IPS-18a (cell line): Measurements from ENCODE around the gene FITM1.

Experiments
- H3K27ac ChIP-seq: one replicate; pipeline ENCODE4 v1.5.1; 2013; ENCODE audit warnings: low read length
- H3K27me3 ChIP-seq: one replicate; pipeline ENCODE4 v1.6.1; 2013; ENCODE audit warnings: mild to moderate bottlenecking, low read length; ENCODE audit not compliant: control insufficient read depth, insufficient read depth
- H3K36me3 ChIP-seq: one replicate; pipeline ENCODE4 v1.6.1; 2013; ENCODE audit warnings: low read depth, low read length; ENCODE audit not compliant: control insufficient read depth
- H3K4me1 ChIP-seq: one replicate; pipeline ENCODE4 v1.6.1; 2013; ENCODE audit warnings: low read depth, low read length; ENCODE audit not compliant: control insufficient read depth
- H3K4me3 ChIP-seq: one replicate; pipeline ENCODE4 v1.5.1; 2013; ENCODE audit warnings: low read length
- H3K9ac ChIP-seq: one replicate; pipeline ENCODE4 v1.6.1; 2013; ENCODE audit warnings: mild to moderate bottlenecking, low read length, moderate library complexity
- H3K9me3 ChIP-seq: one replicate; pipeline ENCODE4 v1.6.1; 2013; ENCODE audit warnings: low read depth, low read length; ENCODE audit not compliant: control insufficient read depth

The FITM1 gene

DNA sequence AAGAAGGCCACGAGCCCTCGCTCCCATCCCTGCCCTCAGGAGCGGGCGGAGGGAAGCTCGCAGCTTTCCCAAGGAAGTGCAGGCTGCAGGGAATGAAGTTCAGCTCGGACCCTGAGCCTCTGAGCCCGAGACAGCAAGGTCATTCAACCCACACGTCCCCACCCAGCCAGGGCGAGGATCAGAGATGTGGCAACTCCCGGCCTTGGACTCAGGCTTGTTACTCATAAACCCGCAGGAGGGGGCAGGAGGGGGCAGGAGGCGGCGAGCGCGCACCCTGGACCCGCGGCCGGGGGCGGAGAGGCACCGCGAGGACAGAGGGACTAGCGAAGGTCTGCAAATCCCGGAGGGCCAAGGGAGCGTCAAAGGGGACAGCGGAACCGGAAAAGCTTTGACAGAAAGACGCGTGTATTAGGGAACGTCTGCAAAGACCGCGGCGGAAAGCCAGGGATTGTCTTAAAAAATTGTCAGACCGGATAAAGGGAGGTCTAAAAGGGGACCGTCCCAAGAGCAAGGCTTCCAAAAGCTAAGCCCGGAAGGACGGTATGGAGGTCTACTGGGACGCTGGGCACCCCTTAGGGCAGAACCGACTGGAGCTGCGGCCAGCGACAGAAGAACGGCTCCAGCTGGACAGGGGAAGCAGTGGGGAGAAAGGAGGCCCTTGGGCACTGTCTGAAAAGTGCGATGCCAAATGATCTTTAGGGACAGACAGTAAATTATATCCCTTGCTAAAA, 16.5 kb upstream of the FITM1 start:
- Histone ChIP-seq H3K9me3 (no peaks in the 10 kb centered on the region), H3K27ac (no peak overlapping the region), H3K4me1 (no peaks in the 10 kb centered on the region), H3K9ac (peak overlapping the region; percentile 59), H3K27me3 (no peaks in the 10 kb centered on the region), H3K36me3 (peaks cover 21% of the 10 kb centered on the region), H3K4me3 (peak overlapping the region; percentile 84)

DNA sequence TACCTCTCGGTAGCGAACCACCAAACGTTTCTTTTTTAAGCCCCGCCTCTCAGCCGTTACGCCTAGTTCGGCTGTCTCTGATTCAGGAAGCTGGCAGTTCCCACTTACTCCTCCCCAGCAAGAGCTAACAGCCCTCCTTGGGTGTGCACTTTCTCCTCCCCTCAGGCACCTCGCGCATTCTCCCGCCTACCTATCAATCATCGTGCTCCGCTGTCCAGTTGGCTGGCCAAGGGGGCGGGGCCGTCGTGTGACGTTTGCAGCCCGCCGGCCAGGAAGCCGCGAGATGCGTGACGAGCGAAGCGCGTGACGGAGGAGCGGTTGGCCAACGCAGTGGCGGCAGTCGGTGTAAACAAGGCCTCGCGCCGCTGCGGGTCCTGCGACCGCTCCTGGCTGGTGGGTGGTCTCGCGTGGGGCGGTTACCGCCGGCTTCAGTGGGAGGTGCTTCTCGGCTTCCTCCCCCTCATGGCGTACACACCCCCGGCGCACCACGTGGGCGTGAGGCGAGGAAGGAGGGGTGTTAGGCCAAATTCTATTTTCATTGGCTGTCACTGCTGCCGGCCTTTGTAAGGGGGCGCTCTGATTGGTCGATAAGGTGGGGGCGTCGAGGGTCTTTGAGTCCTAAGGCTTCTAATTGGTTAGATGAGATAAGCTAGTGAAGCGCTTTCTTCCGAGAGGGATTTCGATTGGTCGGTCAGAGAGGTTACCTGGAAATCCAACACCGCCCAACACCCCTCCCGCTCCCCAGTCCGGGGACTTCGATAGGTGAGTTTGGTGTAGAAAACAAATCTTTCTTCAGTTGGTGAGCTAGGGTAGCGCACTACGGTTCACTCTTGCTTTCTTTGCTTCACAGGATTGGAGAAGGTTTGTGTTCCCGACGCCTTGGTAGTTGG, 15.7 kb upstream of the FITM1 start, which contains the start of the genes DCAF11 and NRL:
TSS of gene DCAF11 (plus strand) at position 246 of the 890 bp plus-strand sequence. CDS start 818 bp downstream, outside the sequence.
TSS of gene NRL (minus strand) at position 418 of the 890 bp plus-strand sequence. CDS start 32,101 bp downstream, outside the sequence.
- H3K27ac ChIP-seq = peak within 1 kb of the TSS; percentile 52
- H3K4me3 ChIP-seq = peak within 1 kb of the TSS; percentile 84
- H3K27me3 ChIP-seq = no peaks in the 10 kb centered on the region
- H3K9ac ChIP-seq = peak within 1 kb of the TSS; percentile 59
- H3K9me3 ChIP-seq = no peaks in the 10 kb centered on the region
- H3K36me3 ChIP-seq = peaks cover 30% of the 10 kb centered on the region
- H3K4me1 ChIP-seq = no peaks in the 10 kb centered on the region

DNA sequence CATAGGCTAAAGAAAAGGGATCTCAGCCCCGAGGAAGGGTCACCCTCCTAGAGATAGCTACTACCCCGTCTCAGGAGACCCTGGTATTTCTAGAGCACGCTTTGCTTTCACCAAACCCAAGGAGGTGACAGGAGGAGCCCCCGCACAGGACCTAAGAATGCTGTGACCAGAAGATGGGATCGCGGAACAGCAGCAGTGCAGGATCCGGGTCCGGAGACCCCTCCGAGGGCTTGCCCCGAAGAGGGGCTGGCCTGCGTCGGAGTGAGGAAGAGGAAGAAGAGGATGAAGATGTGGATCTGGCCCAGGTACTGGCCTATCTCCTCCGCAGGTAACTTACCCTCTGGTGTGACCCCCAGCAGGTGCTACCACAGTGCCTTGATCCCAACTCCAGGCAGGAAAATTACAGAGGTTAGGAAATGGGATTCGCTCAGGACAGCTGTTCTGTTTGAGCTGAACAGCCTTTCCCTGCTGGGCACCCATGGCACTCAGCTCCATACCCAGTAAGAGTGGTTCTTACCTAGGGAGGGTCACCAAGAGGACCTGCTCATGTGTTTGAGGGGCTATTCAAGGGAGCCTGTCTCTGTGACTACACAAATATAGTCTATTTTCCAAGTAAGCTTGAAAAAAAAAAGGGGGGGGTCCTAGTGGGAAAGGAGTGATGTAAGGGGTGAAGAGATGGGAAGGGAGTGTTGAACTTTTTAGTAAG, 14.9 kb upstream of the FITM1 start:
- no peak overlapping the region for H3K27ac ChIP-seq
- H3K27me3 ChIP-seq = no peaks in the 10 kb centered on the region
- peaks cover 33% of the 10 kb centered on the region for H3K36me3 ChIP-seq
- H3K9ac ChIP-seq = peak overlapping the region; percentile 56
- H3K4me1 ChIP-seq = no peaks in the 10 kb centered on the region
- peak overlapping the region; percentile 84 for H3K4me3 ChIP-seq
- H3K9me3 ChIP-seq = no peaks in the 10 kb centered on the region

DNA sequence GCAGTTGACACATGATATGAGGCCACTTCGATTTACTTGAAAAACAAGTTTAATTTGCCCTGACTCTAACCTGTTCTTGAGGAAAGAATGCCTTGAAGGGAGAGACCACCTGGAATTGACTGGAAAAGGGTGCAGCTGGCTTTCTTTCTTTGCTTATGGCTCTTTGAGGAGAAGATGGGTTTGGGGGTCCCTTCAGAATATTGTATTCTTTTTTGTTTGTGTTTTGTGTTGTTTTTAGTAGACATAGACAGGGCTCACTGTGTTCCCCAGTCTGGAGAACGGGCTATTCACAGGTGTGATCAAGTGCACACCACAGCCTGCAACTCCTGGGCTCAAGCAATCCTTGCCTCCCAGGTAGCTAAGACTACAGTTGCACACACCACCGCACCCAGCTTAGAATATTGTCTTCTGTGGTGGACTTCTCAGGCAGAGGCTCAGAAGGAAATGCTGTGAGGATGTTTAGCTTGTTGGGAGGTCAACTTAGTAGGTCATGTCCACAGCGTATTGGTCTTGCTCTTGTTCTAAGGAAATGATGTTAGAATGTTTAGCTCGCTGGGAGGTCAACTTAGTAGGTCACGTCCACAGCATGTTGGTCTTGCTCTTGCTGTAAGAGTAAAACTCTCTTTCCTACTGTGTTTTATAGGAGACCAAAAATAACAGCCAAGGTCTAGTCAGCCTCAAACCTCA, 14.2 kb upstream of the FITM1 start:
- Histone ChIP-seq H3K4me3 (peak overlapping the region; percentile 84), H3K9ac (no peak overlapping the region), H3K9me3 (no peaks in the 10 kb centered on the region), H3K27ac (no peak overlapping the region), H3K27me3 (no peaks in the 10 kb centered on the region), H3K4me1 (no peaks in the 10 kb centered on the region), H3K36me3 (peaks cover 40% of the 10 kb centered on the region)

DNA sequence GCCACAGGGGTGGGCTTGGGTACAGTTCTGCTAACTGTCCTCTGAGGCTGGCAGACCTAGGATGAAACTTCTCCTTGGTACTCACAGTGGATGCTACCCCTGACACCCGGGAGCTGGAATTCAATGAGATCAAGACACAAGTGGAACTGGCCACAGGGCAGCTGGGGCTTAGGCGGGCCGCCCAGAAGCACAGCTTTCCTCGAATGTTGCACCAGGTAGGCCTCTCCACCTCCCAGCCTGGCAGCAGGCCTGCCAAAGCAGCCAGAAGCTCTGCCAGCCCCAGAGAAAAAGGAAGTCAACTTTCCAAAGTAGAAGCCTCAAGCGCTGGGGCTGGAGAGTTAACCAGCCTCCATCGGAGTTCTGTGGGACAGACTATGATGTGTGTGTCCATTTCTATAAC, 13.3 kb upstream of the FITM1 start:
- H3K4me3 ChIP-seq = no peak overlapping the region
- no peaks in the 10 kb centered on the region for H3K9me3 ChIP-seq
- no peaks in the 10 kb centered on the region for H3K4me1 ChIP-seq
- H3K9ac ChIP-seq = no peak overlapping the region
- no peak overlapping the region for H3K27ac ChIP-seq
- peaks cover 45% of the 10 kb centered on the region for H3K36me3 ChIP-seq
- no peaks in the 10 kb centered on the region for H3K27me3 ChIP-seq

DNA sequence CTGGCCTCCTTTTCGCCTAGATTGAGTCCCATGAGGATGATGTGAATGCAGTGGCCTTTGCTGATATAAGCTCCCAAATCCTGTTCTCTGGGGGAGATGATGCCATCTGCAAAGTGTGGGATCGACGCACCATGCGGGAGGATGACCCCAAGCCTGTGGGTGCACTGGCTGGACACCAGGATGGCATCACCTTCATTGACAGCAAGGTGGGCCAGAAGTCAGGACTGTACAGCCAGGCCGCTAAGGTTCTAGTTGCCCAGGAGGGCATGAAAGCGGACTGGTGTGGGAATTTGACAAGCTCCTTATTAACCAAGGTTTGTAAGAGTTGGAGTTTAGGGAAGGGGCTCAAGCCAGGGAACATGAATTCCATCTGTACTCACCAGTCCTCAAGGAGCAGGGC, 10.8 kb upstream of the FITM1 start:
- Histone ChIP-seq H3K4me3 (no peak overlapping the region), H3K9me3 (no peaks in the 10 kb centered on the region), H3K27me3 (no peaks in the 10 kb centered on the region), H3K4me1 (no peaks in the 10 kb centered on the region), H3K36me3 (peaks cover 57% of the 10 kb centered on the region), H3K27ac (no peak overlapping the region), H3K9ac (no peak overlapping the region)

DNA sequence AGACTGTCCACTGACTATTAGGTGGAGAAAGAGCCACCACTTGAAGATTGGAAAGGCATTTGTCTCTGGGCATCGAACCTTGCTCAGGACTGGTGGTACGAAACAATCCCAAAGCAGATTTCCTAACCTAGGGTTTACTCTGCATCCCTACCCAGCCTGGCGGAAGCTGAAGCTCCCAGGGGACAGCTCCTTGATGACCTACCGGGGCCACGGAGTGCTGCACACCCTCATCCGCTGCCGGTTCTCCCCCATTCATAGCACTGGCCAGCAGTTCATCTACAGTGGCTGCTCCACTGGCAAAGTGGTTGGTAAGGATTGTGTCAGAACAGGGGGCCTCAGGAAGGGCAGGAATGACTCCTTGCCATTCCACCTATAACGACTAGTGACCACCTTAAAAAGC, 9.2 kb upstream of the FITM1 start:
- Histone ChIP-seq H3K9ac (no peak overlapping the region), H3K27me3 (no peaks in the 10 kb centered on the region), H3K4me1 (no peaks in the 10 kb centered on the region), H3K9me3 (no peaks in the 10 kb centered on the region), H3K27ac (no peak overlapping the region), H3K4me3 (no peak overlapping the region), H3K36me3 (peaks cover 57% of the 10 kb centered on the region)

DNA sequence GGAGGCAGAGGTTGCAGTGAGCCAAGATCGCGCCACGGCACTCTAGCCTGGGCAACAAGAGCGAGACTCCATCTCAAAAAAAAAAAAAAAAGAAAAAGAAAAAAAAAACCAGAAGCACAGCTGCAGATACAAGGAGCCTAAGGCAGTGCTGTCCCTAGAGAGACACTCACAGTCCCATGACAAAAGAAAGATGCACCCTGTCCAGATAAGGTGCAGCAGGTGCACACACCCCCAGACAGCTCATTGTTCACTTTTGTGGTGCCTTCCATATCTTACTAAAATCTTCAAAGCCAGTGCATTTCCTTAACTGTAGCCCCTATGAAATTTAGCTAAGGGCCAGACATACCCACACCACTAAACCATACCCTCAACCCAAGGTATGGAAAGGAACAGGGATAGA, 8.0 kb upstream of the FITM1 start:
- Histone ChIP-seq H3K27ac (no peak overlapping the region), H3K9ac (no peak overlapping the region), H3K9me3 (no peaks in the 10 kb centered on the region), H3K27me3 (no peaks in the 10 kb centered on the region), H3K4me1 (no peaks in the 10 kb centered on the region), H3K36me3 (peaks cover 51% of the 10 kb centered on the region), H3K4me3 (no peak overlapping the region)

DNA sequence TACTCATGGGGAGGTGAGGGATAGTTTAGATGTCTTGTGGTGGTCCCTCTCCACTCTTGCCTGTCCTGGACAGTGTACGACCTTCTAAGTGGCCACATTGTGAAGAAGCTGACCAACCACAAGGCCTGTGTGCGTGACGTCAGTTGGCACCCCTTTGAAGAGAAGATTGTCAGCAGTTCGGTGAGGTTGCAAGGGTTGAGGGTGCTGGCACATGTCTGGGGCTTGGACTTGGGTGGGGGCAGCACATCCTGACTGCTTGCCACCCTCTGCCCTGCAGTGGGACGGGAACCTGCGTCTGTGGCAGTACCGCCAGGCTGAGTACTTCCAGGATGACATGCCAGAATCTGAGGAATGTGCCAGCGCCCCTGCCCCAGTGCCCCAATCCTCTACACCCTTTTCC, 7.6 kb upstream of the FITM1 start:
- Histone ChIP-seq H3K9me3 (no peaks in the 10 kb centered on the region), H3K9ac (no peak overlapping the region), H3K27me3 (no peaks in the 10 kb centered on the region), H3K4me1 (no peaks in the 10 kb centered on the region), H3K27ac (no peak overlapping the region), H3K4me3 (no peak overlapping the region), H3K36me3 (peaks cover 46% of the 10 kb centered on the region)

DNA sequence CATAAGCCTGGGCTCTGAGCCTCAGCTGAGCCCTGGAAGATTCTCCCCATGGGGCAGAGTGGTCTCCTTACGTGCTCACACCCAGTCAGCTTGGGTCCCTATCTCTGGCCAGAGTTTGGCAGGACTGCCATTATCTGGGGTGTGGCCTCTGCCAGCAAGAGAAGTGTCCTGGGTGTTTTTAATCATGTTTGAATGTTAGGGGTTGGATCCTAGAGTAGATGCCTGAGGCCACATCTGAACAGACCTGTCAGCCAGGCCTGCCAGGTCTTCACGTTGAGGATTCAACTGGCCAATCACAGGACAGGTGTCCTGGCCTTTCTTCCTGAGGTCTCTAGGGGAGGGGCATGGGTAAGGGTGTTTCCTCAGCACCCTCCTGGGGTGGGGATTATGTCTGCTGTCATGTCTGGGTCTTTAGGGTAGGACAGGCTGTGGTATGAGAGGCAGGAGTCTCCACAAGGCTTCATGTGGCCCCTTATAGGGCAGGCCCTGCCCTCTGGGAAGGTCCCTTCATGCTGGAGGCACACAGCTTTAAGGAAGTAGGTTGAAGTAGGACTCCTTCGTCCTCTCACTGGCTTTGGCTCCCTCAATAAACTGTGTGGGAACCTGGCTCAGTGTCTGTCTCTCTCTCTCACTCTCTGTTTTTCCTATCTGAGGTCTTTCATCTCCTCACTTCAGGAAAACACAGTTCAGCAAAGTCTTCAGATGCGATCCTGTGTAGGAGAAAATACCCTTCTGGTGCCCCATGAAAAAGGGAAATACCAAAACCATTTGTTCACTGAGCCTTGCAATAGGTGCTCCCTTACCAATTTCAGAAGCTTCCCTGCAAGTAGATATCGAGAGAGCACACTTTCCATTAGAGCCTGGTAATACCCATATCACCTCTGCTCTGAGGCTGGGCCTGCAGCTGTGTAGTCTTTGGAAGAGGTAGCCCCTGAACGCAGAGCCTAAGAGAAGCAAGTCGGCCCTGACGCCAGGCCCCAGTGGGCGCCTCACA, 6.7 kb upstream of the FITM1 start:
- Histone ChIP-seq H3K4me1 (no peaks in the 10 kb centered on the region), H3K9ac (no peak overlapping the region), H3K36me3 (peaks cover 38% of the 10 kb centered on the region), H3K9me3 (no peaks in the 10 kb centered on the region), H3K4me3 (no peak overlapping the region), H3K27me3 (no peaks in the 10 kb centered on the region), H3K27ac (no peak overlapping the region)
